ENCODE results near the gene LMAN2. TPM values are rescaled to one million over a fixed set of nuclear protein-coding genes. Genes with fewer than 3 reads are reported as not detected.
A peak's percentile ranks its signal among the peaks of the same experiment; 100 is the strongest.

Gene LMAN2
- total RNA-seq (2014; rRNA removed; shearing (Covaris generic)) = 144 and 156 TPM in 2 replicates

GRCh38 chr5:177351392-177352329 lies at the start of gene LMAN2:
Gene LMAN2, minus strand, starts transcription at chr5:177351668. Its CDS starts 21 bp downstream, at chr5:177351647.
- peak within 1 kb of the TSS; percentile 86 for H3K27ac ChIP-seq
- H3K9me3 ChIP-seq (replicated peaks) = no peaks in the 10 kb centered on the region
- peaks cover 8% of the 10 kb centered on the region; the same call in 1 of the 2 replicates for H3K4me1 ChIP-seq
- peaks cover 1% of the 10 kb centered on the region; the same call in 1 of the 2 replicates for H3K27me3 ChIP-seq
- DNase-seq = peak; percentile 95 to 97
- H3K4me3 ChIP-seq = peak within 1 kb of the TSS; percentile 77
- no peaks in the 10 kb centered on the region for H3K36me3 ChIP-seq

- Histone ChIP-seq H3K36me3 (no peaks in the 10 kb centered on the region), H3K27me3 (peaks cover 5% of the 10 kb centered on the region), H3K9me3 (replicated peaks) (no peaks in the 10 kb centered on the region), H3K4me3 (no peak within 1 kb of the TSS), H3K4me1 (no peaks in the 10 kb centered on the region), H3K27ac (no peak within 1 kb of the TSS)
- DNase-seq = no peak
These were observed 48.8 kb upstream of the LMAN2 start, which contains the start of gene PFN3 for GRCh38 chr5:177399997-177400868. Gene PFN3, minus strand, starts transcription at chr5:177400661. Its CDS starts 85 bp downstream, at chr5:177400576.

- H3K9me3 ChIP-seq (replicated peaks) = no peaks in the 10 kb centered on the region
- H3K4me1 ChIP-seq = no peaks in the 10 kb centered on the region
- DNase-seq = no peak
- peaks cover 9% of the 10 kb centered on the region for H3K27me3 ChIP-seq
- H3K27ac ChIP-seq = no peak overlapping the region
- no peaks in the 10 kb centered on the region for H3K36me3 ChIP-seq
- no peak overlapping the region for H3K4me3 ChIP-seq
These were observed 46.5 kb upstream of the LMAN2 start for GRCh38 chr5:177397875-177398390.

- Histone ChIP-seq H3K27me3 (peaks cover 12% of the 10 kb centered on the region), H3K27ac (no peak overlapping the region), H3K9me3 (replicated peaks) (no peaks in the 10 kb centered on the region), H3K4me1 (no peaks in the 10 kb centered on the region), H3K4me3 (no peak overlapping the region), H3K36me3 (no peaks in the 10 kb centered on the region)
- no peak for DNase-seq
These were observed 45.3 kb upstream of the LMAN2 start for GRCh38 chr5:177396807-177397206.

- no peaks in the 10 kb centered on the region for H3K4me1 ChIP-seq
- H3K27ac ChIP-seq = no peak overlapping the region
- peaks cover 12% of the 10 kb centered on the region for H3K27me3 ChIP-seq
- no peaks in the 10 kb centered on the region for H3K9me3 ChIP-seq (replicated peaks)
- DNase-seq = no peak
- H3K4me3 ChIP-seq = no peak overlapping the region
- H3K36me3 ChIP-seq = no peaks in the 10 kb centered on the region
These were observed 44.6 kb upstream of the LMAN2 start for GRCh38 chr5:177396078-177396477.

- Histone ChIP-seq H3K9me3 (replicated peaks) (no peaks in the 10 kb centered on the region), H3K36me3 (no peaks in the 10 kb centered on the region), H3K27me3 (peaks cover 12% of the 10 kb centered on the region), H3K4me3 (no peak overlapping the region), H3K27ac (no peak overlapping the region), H3K4me1 (no peaks in the 10 kb centered on the region; the same call in 1 of the 2 replicates)
- no peak for DNase-seq
These were observed 42.5 kb upstream of the LMAN2 start for GRCh38 chr5:177393990-177394389.

- H3K9me3 ChIP-seq (replicated peaks) = no peaks in the 10 kb centered on the region
- H3K27ac ChIP-seq = no peak overlapping the region
- DNase-seq = no peak
- H3K27me3 ChIP-seq = peaks cover 12% of the 10 kb centered on the region
- no peaks in the 10 kb centered on the region for H3K36me3 ChIP-seq
- no peak overlapping the region for H3K4me3 ChIP-seq
- H3K4me1 ChIP-seq = no peaks in the 10 kb centered on the region; the same call in 1 of the 2 replicates
These were observed 41.8 kb upstream of the LMAN2 start for GRCh38 chr5:177393206-177393765.

GRCh38 chr5:177392765-177393164 lies 41.3 kb upstream of the LMAN2 start:
- peaks cover 12% of the 10 kb centered on the region for H3K27me3 ChIP-seq
- no peak for DNase-seq
- H3K9me3 ChIP-seq (replicated peaks) = no peaks in the 10 kb centered on the region
- H3K4me3 ChIP-seq = no peak overlapping the region
- H3K27ac ChIP-seq = no peak overlapping the region
- no peaks in the 10 kb centered on the region; the same call in 1 of the 2 replicates for H3K4me1 ChIP-seq
- H3K36me3 ChIP-seq = no peaks in the 10 kb centered on the region

GRCh38 chr5:177390363-177391300 lies 39.2 kb upstream of the LMAN2 start:
- Histone ChIP-seq H3K9me3 (replicated peaks) (no peaks in the 10 kb centered on the region), H3K27me3 (peaks cover 15% of the 10 kb centered on the region)
- DNase-seq = peak; percentile 85 to 95

GRCh38 chr5:177389241-177390169 lies 38.0 kb upstream of the LMAN2 start:
- Histone ChIP-seq H3K27ac (no peak overlapping the region), H3K27me3 (peaks cover 9% of the 10 kb centered on the region), H3K4me1 (no peaks in the 10 kb centered on the region; the same call in 1 of the 2 replicates), H3K36me3 (no peaks in the 10 kb centered on the region), H3K9me3 (replicated peaks) (no peaks in the 10 kb centered on the region), H3K4me3 (no peak overlapping the region)
- DNase-seq = peak in 1 of 2 experiments; percentile 42

More at GRCh38 chr5:177390363-177391300, 39.2 kb upstream of the LMAN2 start:
- H3K4me3 ChIP-seq = no peak overlapping the region
- H3K36me3 ChIP-seq = no peaks in the 10 kb centered on the region
- no peak overlapping the region for H3K27ac ChIP-seq
- no peaks in the 10 kb centered on the region; the same call in 1 of the 2 replicates for H3K4me1 ChIP-seq

GRCh38 chr5:177388521-177389052 lies 37.1 kb upstream of the LMAN2 start:
- Histone ChIP-seq H3K9me3 (replicated peaks) (no peaks in the 10 kb centered on the region), H3K27ac (no peak overlapping the region), H3K27me3 (peaks cover 16% of the 10 kb centered on the region), H3K4me3 (no peak overlapping the region), H3K4me1 (no peaks in the 10 kb centered on the region; the same call in 1 of the 2 replicates), H3K36me3 (no peaks in the 10 kb centered on the region)
- DNase-seq = no peak

- no peak overlapping the region for H3K27ac ChIP-seq
- no peaks in the 10 kb centered on the region for H3K9me3 ChIP-seq (replicated peaks)
- DNase-seq = no peak
- no peak overlapping the region for H3K4me3 ChIP-seq
- no peaks in the 10 kb centered on the region for H3K36me3 ChIP-seq
- no peaks in the 10 kb centered on the region; the same call in 1 of the 2 replicates for H3K4me1 ChIP-seq
- peaks cover 21% of the 10 kb centered on the region for H3K27me3 ChIP-seq
These were observed 35.9 kb upstream of the LMAN2 start for GRCh38 chr5:177387405-177387804.
